ENCODE measurements around the gene EPN3. TPM values are rescaled to one million over a fixed set of nuclear protein-coding genes. Genes with fewer than 3 reads are reported as not detected.

The EPN3 gene
- total RNA-seq, 4 donors from 2014 or later: 19.2 to 95.7 (median 57.4) TPM

DNA sequence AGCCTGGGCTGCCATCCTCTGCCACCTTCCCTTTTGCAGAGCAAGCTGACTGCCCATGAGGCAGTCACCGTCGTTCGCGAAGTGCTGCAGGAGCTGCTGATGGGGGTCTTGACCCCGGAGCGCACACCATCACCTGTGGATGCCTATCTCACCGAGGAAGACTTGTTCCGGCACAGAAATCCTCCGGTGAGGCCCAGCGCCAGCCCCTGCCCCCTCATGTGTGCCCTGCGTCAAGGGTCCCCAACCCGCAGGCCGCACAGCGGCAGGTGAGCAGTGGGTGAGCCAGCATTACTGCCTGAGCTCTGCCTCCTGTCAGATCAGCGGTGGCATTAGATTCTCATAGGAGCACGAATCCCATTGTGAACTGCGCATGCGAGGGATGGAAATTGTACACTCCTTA lies 7.7 kb upstream of the EPN3 start:
- no peaks in the 10 kb centered on the region for H3K9me3 ChIP-seq
- no peak for DNase-seq
- H3K36me3 ChIP-seq: no peaks in the 10 kb centered on the region
- H3K27me3 ChIP-seq: no peaks in the 10 kb centered on the region
- H3K27ac ChIP-seq: no peak overlapping the region
- in situ Hi-C loops (cut with MboI; ENCODE audit: low pct_ligation_motif_present in 1 of 4, low pct_unique_long_range_greater_than_20kb in 1 of 4, low sequenced_read_pairs in 3 of 4) (loop anchor here in 2 of 4 donors (25.0 kb wide), 2 partner anchors 312 to 437 kb away; partner anchors contain the start of gene WFIKKN2 (in 1 of the 2)), intact Hi-C loops (cut with DNase I; ENCODE audit: low total_unique reads) (no loop called here)
- H3K4me3 ChIP-seq: no peak overlapping the region
- TF ChIP-seq POLR2A (IDR thresholded peaks at IDR 0.05): no peak
- TF ChIP-seq, protein P1, sequence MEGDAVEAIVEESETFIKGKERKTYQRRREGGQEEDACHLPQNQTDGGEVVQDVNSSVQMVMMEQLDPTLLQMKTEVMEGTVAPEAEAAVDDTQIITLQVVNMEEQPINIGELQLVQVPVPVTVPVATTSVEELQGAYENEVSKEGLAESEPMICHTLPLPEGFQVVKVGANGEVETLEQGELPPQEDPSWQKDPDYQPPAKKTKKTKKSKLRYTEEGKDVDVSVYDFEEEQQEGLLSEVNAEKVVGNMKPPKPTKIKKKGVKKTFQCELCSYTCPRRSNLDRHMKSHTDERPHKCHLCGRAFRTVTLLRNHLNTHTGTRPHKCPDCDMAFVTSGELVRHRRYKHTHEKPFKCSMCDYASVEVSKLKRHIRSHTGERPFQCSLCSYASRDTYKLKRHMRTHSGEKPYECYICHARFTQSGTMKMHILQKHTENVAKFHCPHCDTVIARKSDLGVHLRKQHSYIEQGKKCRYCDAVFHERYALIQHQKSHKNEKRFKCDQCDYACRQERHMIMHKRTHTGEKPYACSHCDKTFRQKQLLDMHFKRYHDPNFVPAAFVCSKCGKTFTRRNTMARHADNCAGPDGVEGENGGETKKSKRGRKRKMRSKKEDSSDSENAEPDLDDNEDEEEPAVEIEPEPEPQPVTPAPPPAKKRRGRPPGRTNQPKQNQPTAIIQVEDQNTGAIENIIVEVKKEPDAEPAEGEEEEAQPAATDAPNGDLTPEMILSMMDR (IDR thresholded peaks at IDR 0.05): no peak
- no peaks in the 10 kb centered on the region for H3K4me1 ChIP-seq
- WGBS, 2 donors (ENCODE audit: low coverage in 1 of 2): 92% methylated on average over 18 of the region's 18 CpGs; no CpG with 5 or more reads in 1 of the 2 donors

DNA sequence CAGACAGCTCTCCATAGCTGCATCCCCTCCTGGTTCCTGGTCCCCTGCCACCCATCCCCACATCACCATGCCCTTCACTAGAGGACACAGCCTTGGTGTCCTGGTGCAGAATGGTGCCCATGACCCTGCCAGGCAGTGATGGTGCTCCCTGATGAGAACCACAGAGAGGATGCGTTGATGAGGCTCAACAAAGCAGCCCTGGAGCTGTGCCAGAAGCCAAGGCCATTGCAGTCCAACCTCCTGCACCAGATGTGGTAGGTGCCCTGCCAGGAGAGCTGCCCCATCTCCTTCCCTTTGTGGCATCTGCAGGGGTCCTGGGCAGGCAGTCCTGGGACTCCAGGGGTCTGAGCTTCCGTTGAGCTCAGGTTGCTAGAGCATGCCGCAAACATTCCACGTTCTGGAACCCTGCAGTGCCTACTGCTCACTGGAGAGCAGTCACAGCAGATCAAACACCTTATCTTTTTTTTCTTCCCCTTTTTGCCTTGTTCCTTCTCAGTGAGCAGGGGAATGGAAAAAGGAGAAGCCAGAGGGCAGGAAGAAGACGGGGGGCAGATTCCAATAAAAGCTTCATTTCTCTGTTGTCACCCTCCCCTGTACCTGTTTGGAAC lies 5.3 kb upstream of the EPN3 start:
- H3K36me3 ChIP-seq: no peaks in the 10 kb centered on the region
- no peak for DNase-seq
- peaks cover 16% of the 10 kb centered on the region for H3K27me3 ChIP-seq
- peaks cover 0 to 5% (median 3%) of the 10 kb centered on the region in 4 donors for H3K4me1 ChIP-seq
- in situ Hi-C loops (cut with MboI; ENCODE audit: low pct_ligation_motif_present in 1 of 4, low pct_unique_long_range_greater_than_20kb in 1 of 4, low sequenced_read_pairs in 3 of 4) (loop anchor here in 2 of 4 donors (25.0 kb wide), 2 partner anchors 310 to 435 kb away; partner anchors contain the start of gene WFIKKN2 (in 1 of the 2)), intact Hi-C loops (cut with DNase I; ENCODE audit: low total_unique reads) (no loop called here)
- WGBS, 2 donors (ENCODE audit: low coverage in 1 of 2): 50 to 57% methylated on average over 2 to 5 of the region's 5 CpGs
- no peak overlapping the region for H3K4me3 ChIP-seq
- H3K27ac ChIP-seq: no peak overlapping the region
- no peak for TF ChIP-seq POLR2A (IDR thresholded peaks at IDR 0.05)
- H3K9me3 ChIP-seq: no peaks in the 10 kb centered on the region

DNA sequence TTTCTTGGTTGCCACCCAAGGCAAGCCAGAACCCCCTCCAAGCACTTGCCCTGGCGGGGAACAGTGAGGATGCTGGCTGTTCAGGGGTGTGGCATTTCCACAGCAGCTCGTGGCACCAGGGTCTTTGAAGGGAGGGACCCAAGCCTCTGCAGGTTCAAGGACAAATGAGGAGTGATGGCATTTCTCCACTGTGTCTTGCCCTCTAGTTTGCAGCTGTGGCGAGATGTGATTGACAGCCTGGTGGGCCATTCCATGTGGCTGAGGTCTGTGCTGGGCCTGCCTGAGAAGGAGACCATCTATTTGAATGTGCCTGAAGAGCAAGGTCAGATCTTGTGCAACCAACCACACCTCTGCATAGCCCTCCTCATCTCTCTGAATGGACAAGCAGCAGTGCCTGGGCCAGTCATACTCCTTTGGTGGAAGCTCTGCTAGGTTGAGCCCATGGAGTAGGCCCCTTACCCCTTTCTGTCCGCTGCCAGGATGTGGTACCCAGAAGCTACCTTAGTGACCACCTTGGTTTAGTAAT lies 4.5 kb upstream of the EPN3 start:
- H3K4me3 ChIP-seq: no peak overlapping the region
- TF ChIP-seq POLR2A (IDR thresholded peaks at IDR 0.05): no peak
- TF ChIP-seq EP300 (IDR thresholded peaks at IDR 0.05; ENCODE audit: low read depth): no peak
- TF ChIP-seq, protein P1 (IDR thresholded peaks at IDR 0.05): no peak
- no peak for TF ChIP-seq POLR2AphosphoS5 (IDR thresholded peaks at IDR 0.05)
- intact Hi-C loops (cut with DNase I; ENCODE audit: low total_unique reads) (no loop called here), in situ Hi-C loops (cut with MboI; ENCODE audit: low pct_ligation_motif_present in 1 of 4, low pct_unique_long_range_greater_than_20kb in 1 of 4, low sequenced_read_pairs in 3 of 4) (loop anchor here in 2 of 4 donors (25.0 kb wide), 2 partner anchors 309 to 434 kb away; partner anchors contain the start of gene WFIKKN2 (in 1 of the 2))
- H3K27ac ChIP-seq: no peak overlapping the region
- H3K27me3 ChIP-seq: peaks cover 24% of the 10 kb centered on the region
- no peaks in the 10 kb centered on the region for H3K36me3 ChIP-seq
- H3K9me3 ChIP-seq: no peaks in the 10 kb centered on the region
- no peak for DNase-seq
- 46 to 50% methylated on average over 2 to 4 of the region's 4 CpGs for WGBS, 2 donors (ENCODE audit: low coverage in 1 of 2)
- peaks cover 4 to 12% (median 6%) of the 10 kb centered on the region in 4 donors for H3K4me1 ChIP-seq

DNA sequence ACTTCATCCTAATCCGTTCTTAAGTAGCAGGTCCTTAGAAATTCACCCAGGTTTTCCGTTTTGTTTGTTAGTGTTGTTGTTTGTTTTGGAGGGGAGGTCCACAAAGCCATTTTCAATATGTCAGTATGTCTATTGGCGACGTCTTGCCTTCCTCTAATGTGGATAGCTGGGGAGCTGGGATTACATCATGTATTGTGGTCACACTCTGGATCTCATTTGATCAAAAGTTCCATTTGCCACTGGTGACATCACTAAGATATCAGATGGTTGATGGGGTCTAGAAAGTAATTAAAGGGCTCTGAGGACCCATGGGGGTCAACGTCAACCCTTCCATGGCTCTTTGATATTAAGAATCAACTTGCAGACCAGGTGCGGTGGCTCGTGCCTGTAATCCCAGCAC lies 2.7 kb upstream of the EPN3 start:
- H3K36me3 ChIP-seq: no peaks in the 10 kb centered on the region
- no peaks in the 10 kb centered on the region for H3K9me3 ChIP-seq
- H3K4me3 ChIP-seq: no peak overlapping the region
- in situ Hi-C loops (cut with MboI; ENCODE audit: low pct_ligation_motif_present in 1 of 4, low pct_unique_long_range_greater_than_20kb in 1 of 4, low sequenced_read_pairs in 3 of 4) (loop anchor here in 2 of 4 donors (25.0 kb wide), 2 partner anchors 307 to 432 kb away; partner anchors contain the start of gene WFIKKN2 (in 1 of the 2)), intact Hi-C loops (cut with DNase I; ENCODE audit: low total_unique reads) (no loop called here)
- no peak for TF ChIP-seq POLR2AphosphoS5 (IDR thresholded peaks at IDR 0.05)
- TF ChIP-seq EP300 (IDR thresholded peaks at IDR 0.05; ENCODE audit: low read depth): no peak
- TF ChIP-seq, protein P1 (IDR thresholded peaks at IDR 0.05): no peak
- no peak for TF ChIP-seq POLR2A (IDR thresholded peaks at IDR 0.05)
- 90 to 94% methylated on average over 2 to 7 of the region's 7 CpGs for WGBS, 2 donors (ENCODE audit: low coverage in 1 of 2)
- DNase-seq: no peak
- peaks cover 32% of the 10 kb centered on the region for H3K27me3 ChIP-seq
- no peak overlapping the region for H3K27ac ChIP-seq
- peaks cover 9 to 28% (median 16%) of the 10 kb centered on the region in 4 donors for H3K4me1 ChIP-seq
